ENCODE data around the gene PPP1R12B.
"Not testable (repeated sequence)": the region's sequence is repeated elsewhere in the genome, so short reads cannot be mapped to it uniquely, and the experiment has no call there.

Gene PPP1R12B

DNA sequence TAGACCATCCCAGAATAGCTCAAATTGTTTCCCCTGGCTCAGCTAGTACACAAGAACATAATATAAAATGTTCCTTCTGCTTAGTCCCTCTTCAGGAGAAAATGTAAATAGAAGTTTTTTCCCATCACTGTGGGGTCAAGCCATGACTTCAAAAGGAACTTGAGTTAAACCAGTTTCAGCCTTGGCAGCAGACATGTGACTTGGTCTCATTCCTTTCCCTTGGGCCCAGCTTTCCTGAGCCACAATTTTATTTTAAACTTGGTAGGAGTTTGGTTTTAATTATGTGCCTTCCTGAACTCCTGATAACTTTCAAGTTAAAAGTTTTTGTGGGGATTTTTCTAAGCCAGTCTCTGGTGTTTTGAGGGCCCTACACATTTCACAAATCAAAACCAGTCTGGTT lies 204.1 kb downstream of the PPP1R12B start:
- H3K4me3 Mint-ChIP-seq, H3K9me3 Mint-ChIP-seq, ATAC-seq, H3K36me3 Mint-ChIP-seq, H3K27me3 Mint-ChIP-seq: not testable (repeated sequence)
- H3K27ac Mint-ChIP-seq, result peak overlapping the region; percentile 56
- peaks cover 16% of the 10 kb centered on the region for H3K4me1 Mint-ChIP-seq

DNA sequence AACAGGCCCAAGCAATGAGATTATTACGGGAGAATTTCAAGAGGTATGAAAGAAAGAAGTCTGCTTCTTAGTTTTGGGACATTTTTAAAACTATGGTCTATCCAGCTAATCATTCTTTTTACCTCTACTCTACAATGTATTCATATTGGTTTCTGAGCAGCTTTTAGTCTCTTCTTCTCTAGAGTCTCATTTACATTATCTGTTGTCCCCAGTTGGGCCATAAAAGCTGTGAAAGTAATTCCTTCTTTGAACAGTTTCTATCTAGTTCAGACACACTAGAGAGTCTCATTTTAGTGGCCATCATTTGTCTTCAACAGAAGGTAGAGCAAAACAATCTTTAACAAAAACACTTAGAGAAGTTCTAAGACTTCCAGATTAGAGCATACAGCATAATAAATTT lies 204.6 kb downstream of the PPP1R12B start:
- H3K4me3 Mint-ChIP-seq, H3K9me3 Mint-ChIP-seq, H3K36me3 Mint-ChIP-seq, H3K27me3 Mint-ChIP-seq, ATAC-seq: not testable (repeated sequence)
- Mint-ChIP-seq H3K4me1 (peaks cover 16% of the 10 kb centered on the region), H3K27ac (peak overlapping the region; percentile 56)

DNA sequence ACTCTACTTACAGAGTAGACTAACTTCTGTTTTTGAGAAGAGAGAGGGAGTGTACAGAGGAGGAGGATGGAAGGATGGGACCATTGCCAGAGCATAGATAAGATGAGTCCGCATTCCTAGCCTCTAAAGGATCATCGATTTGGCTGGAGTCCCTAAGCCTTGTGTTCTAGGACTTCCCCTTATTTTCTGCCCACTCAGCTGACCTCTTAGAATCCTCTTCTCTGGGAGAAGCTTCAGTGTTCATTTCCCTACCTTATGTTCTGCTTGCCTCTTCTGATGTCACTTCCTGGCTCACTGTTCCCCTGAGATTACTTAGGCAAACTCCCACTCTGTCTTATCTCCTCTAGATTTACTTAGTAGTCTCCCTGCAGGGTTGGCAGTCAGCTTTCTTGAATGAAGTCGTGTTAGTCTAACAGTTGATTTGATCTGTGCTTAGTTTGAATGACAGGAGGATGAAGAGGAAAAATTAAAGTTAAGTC lies 205.1 kb downstream of the PPP1R12B start:
- H3K27ac Mint-ChIP-seq, result peak overlapping the region; percentile 56
- peak; percentile 95 for ATAC-seq

DNA sequence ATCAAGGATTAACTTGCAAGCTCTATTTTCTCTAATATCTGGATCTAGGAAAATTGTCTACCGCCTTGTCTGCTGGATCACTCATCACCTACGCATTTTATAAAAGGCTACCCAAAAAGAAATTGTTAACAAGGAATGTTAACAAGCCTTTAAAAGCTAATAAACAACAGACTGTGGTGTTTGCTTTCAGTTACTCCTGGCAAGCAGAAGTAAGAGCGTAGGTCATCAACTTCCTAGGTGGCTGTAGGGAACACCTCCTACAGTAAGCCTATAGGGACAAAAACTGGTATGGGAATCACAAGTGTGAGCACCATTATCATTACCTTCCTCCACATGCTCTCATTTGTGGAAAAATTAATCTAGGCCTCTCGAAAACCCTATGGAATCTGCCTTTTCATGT lies 206.1 kb downstream of the PPP1R12B start:
- not testable (repeated sequence) for H3K27me3 Mint-ChIP-seq, ATAC-seq, H3K36me3 Mint-ChIP-seq, H3K27ac Mint-ChIP-seq, H3K9me3 Mint-ChIP-seq, H3K4me3 Mint-ChIP-seq
- peaks cover 16% of the 10 kb centered on the region for H3K4me1 Mint-ChIP-seq

More for the DNA sequence above, 205.1 kb downstream of the PPP1R12B start:
- peaks cover 16% of the 10 kb centered on the region for H3K4me1 Mint-ChIP-seq
- H3K4me3 Mint-ChIP-seq, result peak overlapping the region; percentile 2
- H3K36me3 Mint-ChIP-seq, result peaks cover 4% of the 10 kb centered on the region
- no peaks in the 10 kb centered on the region for H3K27me3 Mint-ChIP-seq
- H3K9me3 Mint-ChIP-seq, result no peaks in the 10 kb centered on the region

DNA sequence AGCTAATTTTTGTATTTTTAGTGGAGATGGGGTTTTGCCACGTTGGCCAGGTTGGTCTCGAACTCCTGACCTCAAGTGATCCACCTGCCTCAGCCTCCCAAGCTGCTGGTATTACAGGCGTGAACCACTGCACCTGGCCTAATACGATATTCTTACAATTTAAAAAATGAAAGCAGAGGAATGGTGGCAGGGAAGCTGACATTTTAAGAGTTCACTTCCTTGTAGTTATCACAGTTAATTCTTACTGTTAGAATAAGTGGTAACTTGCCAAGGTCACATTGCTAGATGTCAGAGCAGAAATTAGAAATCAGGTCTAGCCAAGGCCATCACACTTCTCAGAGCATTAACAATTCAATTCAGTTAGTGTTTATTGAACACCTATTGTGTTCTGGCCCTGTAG lies 207.5 kb downstream of the PPP1R12B start:
- H3K27ac Mint-ChIP-seq, H3K27me3 Mint-ChIP-seq, H3K9me3 Mint-ChIP-seq, H3K36me3 Mint-ChIP-seq, ATAC-seq, H3K4me3 Mint-ChIP-seq: not testable (repeated sequence)
- H3K4me1 Mint-ChIP-seq, result peaks cover 16% of the 10 kb centered on the region

DNA sequence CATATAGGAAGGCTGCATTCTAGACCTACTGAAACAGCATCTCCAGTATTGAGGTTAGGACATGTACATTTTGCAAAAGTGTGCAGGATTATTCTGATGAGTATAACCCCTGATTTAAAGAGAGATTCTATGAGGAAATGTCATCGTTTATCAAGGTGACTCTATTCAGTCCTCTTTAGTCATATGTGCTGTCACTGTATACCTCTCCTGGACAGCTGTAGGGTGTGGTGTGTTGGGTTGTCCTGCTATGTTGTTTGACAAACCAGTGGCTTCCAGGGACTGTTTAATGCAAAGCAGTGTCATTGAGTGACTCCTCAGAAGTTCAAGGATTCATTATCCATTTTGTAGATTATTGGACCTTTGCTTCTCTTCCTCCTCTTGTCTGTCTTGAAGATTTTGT lies 209.2 kb downstream of the PPP1R12B start:
- H3K4me1 Mint-ChIP-seq, result peaks cover 15% of the 10 kb centered on the region
- H3K27ac Mint-ChIP-seq, H3K4me3 Mint-ChIP-seq, H3K27me3 Mint-ChIP-seq, ATAC-seq, H3K36me3 Mint-ChIP-seq, H3K9me3 Mint-ChIP-seq: not testable (repeated sequence)

DNA sequence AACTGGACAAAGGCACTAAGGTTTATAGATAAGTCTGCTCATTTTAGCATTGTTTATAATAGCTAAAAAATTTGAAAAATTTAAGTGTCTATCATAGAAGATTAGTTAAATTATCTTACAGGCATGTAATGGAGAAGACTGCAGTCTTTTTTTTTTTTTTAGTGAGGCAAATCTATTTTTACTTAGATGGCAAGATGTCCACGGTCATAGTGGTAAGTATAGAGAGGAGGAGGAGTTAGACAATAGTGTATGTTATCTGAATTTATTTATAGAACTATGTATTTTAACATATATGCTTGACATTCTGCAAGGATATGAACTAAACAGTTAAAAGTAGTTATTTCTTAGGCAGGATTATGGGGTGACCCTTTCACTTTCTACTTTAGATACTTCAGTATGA lies 212.7 kb downstream of the PPP1R12B start:
- no peaks in the 10 kb centered on the region for H3K9me3 Mint-ChIP-seq
- peaks cover 10% of the 10 kb centered on the region for H3K36me3 Mint-ChIP-seq
- H3K4me3 Mint-ChIP-seq, result no peak overlapping the region
- no peak overlapping the region for H3K27ac Mint-ChIP-seq
- no peaks in the 10 kb centered on the region for H3K27me3 Mint-ChIP-seq
- no peak for ATAC-seq
- H3K4me1 Mint-ChIP-seq, result peaks cover 23% of the 10 kb centered on the region

DNA sequence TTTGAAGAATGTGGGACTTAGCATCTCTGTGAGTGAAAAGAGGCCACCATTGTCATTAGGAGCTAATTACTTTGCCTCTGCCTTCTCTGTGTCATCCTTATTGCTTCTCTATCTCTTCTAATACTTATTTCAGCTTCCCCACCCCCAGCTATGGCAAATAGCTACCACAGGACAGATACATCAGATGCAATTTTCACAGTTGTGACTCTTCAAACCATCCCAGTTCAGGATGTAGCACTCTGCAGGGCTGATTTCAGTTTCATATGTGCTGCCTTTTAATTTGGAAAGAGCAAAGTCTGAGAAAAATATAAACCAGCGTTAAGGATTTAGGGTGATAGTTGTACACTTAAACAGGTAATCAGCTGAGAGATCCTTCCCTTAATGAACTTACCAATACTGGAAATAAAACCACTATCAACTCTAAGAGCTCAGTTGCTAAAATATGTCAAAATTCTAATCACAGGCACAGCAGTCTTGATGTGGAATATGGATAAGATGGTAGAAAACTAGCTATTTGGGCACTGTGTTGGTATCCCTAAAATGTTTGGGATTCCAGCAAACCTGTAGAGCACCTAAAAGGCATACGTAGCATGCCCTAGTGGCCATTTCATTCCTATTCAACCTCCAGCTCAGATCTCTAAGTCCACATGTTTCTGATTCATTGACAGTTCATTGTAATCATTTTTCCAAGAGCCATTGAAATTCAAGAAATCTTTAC lies 213.4 kb downstream of the PPP1R12B start:
- H3K27ac Mint-ChIP-seq, result no peak overlapping the region
- no peak for ATAC-seq
- H3K4me3 Mint-ChIP-seq, result no peak overlapping the region
- H3K36me3 Mint-ChIP-seq, result peaks cover 6% of the 10 kb centered on the region
- no peaks in the 10 kb centered on the region for H3K9me3 Mint-ChIP-seq
- no peaks in the 10 kb centered on the region for H3K27me3 Mint-ChIP-seq
- H3K4me1 Mint-ChIP-seq, result peaks cover 26% of the 10 kb centered on the region

DNA sequence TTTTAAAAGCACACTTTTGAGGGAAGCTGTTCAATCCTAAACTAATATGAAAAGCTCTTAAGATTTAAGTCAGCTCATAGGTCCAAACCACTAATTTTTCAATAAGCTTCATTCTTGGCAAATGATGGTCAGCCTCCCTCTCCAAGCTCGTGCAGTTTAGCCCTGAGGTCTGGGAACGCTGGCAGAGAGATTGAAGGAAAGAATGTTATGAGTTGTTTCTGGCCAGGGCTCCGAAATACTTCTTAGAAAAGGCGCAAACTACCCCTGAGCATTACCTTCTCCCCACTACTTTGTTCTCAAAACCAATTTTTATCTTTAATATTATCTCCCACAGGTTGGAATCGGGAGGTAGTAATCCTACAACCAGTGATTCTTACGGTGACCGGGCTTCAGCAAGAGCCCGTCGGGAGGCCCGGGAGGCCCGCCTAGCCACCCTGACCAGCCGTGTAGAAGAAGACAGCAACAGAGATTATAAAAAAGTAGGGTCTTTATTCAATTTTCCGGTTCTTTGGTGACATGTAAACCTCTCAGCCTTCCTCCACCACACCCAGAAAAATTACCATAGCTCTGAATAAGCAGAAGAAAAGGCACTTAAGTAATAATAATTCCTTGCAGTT lies 214.1 kb downstream of the PPP1R12B start:
- no peaks in the 10 kb centered on the region for H3K27me3 Mint-ChIP-seq
- H3K4me1 Mint-ChIP-seq, result peaks cover 32% of the 10 kb centered on the region
- H3K27ac Mint-ChIP-seq, result no peak overlapping the region
- ATAC-seq, result no peak
- H3K9me3 Mint-ChIP-seq, result no peaks in the 10 kb centered on the region
- peaks cover 7% of the 10 kb centered on the region for H3K36me3 Mint-ChIP-seq
- no peak overlapping the region for H3K4me3 Mint-ChIP-seq

DNA sequence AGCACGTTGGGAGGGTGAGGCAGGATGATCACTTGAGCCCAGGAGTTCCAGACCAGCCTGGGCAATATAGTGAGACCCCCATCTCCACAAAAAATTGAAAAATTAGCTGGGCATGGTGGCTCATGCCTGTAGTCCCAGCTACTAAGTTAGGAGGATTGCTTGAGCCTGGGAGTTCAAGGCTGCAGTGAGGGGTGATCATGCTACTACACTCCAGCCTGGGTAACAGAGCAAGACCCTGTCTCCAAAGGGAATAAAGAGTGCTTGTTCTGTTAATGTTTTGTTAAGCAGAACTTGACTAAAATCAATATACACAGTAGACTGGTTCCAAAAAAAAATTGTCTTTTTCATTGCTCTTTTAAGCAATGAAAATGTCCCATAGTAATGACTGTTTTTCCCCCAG lies 215.3 kb downstream of the PPP1R12B start:
- peaks cover 18% of the 10 kb centered on the region for H3K36me3 Mint-ChIP-seq
- no peak overlapping the region for H3K4me3 Mint-ChIP-seq
- no peak for ATAC-seq
- H3K4me1 Mint-ChIP-seq, result peaks cover 38% of the 10 kb centered on the region
- H3K9me3 Mint-ChIP-seq, result no peaks in the 10 kb centered on the region
- peak overlapping the region; percentile 20 for H3K27ac Mint-ChIP-seq
- no peaks in the 10 kb centered on the region for H3K27me3 Mint-ChIP-seq

DNA sequence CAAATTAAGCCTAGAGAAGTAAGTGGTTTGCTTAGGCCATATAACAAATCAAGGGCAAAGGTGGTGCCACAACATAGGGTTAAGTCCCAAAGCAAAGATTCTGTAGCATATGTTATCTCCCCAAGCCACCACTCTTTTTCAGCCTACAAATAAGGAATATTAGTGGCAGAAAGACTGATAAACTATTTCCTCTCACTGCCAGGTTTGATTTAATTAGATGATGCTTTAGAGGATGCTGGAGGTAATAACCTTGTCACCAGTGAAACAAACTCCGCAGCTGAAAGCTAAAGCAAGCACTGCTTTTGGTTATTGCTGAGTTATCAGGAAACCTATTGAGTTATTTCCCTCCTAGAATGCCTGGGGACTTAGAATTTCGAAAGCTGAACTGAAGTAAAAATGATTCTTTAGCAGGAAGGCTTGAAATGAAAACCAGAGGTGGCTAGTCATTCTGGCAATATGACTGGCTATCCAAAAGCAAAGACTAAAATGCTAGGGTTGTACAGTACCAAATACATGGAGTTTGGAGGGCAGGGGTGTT lies 216.5 kb downstream of the PPP1R12B start:
- Mint-ChIP-seq H3K4me1 (peaks cover 38% of the 10 kb centered on the region), H3K9me3 (no peaks in the 10 kb centered on the region), H3K36me3 (peaks cover 18% of the 10 kb centered on the region), H3K4me3 (peak overlapping the region; percentile 9), H3K27me3 (no peaks in the 10 kb centered on the region), H3K27ac (peak overlapping the region; percentile 64)
- ATAC-seq, result no peak

DNA sequence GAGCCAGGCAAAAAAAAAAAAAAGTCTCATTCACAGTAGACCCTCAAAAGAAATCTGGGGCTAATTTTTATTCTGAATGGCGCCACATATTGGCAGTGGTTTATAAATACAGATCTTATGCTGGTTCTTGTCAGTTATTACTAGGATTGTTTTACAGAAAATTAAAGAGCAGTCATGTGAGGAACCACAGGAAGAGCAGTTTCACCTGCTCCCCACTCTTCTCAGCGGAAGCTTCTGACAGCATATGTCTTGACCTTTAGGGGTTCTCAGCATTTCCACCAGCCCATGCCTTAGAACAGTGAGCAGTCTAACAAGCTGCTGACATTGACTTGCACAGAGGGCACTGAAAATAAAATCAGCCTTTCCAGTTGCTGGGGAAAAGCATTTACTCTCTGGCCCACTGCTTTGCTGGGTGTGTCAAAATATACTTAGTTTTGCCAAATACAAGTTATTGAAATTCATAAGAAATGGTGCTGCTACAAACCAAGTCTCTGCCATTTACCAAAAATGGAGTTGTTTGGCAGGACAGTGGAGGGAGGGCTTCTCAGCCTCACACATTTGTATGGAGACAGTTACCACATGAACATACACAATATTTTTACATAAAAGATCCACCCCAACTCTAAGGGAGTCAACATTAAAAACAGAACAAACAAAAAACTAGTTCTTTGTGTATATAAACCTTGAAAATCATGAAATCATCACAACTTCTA lies 217.5 kb downstream of the PPP1R12B start:
- H3K4me3 Mint-ChIP-seq, result no peak overlapping the region
- peaks cover 38% of the 10 kb centered on the region for H3K4me1 Mint-ChIP-seq
- H3K36me3 Mint-ChIP-seq, result peaks cover 18% of the 10 kb centered on the region
- peak; percentile 99 for ATAC-seq
- H3K27ac Mint-ChIP-seq, result peak overlapping the region; percentile 64
- no peaks in the 10 kb centered on the region for H3K27me3 Mint-ChIP-seq
- H3K9me3 Mint-ChIP-seq, result no peaks in the 10 kb centered on the region

DNA sequence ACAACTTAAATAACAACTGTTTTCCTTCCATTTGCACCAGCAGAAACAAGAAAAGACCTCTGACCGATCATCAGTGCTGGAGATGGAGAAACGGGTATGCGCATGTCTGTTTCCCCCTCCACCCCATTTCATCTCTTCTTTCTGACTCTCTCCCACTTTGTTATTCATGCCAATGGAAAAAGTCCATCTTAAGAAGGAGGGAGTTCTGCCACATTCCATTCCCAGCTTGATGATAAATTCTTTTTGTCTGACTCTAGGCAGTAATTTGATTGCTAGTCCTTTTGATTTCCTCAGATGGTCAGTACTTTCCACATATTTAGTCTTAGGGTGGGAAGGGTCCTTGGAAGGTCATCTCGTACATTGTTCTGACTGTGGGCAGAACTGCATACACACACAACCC lies 219.2 kb downstream of the PPP1R12B start:
- Mint-ChIP-seq H3K27me3 (no peaks in the 10 kb centered on the region), H3K4me3 (no peak overlapping the region), H3K36me3 (peaks cover 21% of the 10 kb centered on the region), H3K27ac (peak overlapping the region; percentile 71), H3K4me1 (peaks cover 38% of the 10 kb centered on the region), H3K9me3 (no peaks in the 10 kb centered on the region)
- no peak for ATAC-seq

DNA sequence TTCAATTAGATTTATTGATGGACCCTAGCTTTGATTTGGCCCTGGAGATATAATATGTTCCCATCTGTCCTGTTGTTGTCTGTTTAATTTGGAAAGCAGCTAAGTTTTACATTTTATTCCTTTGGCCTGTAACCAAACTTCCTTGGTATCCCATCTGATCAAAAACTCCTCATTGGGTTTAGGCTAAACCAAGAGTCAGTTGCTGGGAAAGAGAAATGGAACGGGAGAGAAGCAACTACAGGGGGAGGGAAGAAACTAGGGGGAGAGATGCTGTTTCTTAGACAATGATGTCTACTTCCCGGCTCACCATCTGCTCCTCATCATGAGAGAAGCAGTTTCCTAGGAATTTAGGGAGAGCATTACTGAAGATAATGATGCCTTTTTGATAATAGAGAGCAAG lies 219.9 kb downstream of the PPP1R12B start:
- no peak overlapping the region for H3K27ac Mint-ChIP-seq
- H3K27me3 Mint-ChIP-seq, result no peaks in the 10 kb centered on the region
- peaks cover 38% of the 10 kb centered on the region for H3K4me1 Mint-ChIP-seq
- H3K9me3 Mint-ChIP-seq, result no peaks in the 10 kb centered on the region
- peaks cover 22% of the 10 kb centered on the region for H3K36me3 Mint-ChIP-seq
- ATAC-seq, result no peak
- no peak overlapping the region for H3K4me3 Mint-ChIP-seq

DNA sequence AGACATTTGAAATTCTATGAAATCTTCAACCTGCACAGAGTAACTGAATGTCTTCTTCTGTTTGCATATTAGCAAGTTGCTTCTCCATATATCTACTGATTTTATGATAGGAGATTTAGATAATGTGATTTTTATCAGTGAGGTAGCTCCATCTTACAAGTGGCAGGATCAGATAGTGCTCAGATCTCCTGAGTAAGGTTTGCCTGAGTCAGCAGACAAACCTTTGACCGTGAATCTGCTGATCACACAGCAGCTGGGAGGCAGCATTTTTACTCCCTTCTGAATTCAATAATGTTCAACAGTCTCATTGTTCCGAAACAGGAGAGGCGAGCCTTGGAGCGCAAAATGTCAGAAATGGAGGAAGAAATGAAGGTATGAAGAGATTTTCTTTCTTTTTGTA lies 220.3 kb downstream of the PPP1R12B start:
- ATAC-seq, result no peak
- Mint-ChIP-seq H3K27ac (no peak overlapping the region), H3K4me3 (no peak overlapping the region), H3K4me1 (peaks cover 38% of the 10 kb centered on the region), H3K27me3 (no peaks in the 10 kb centered on the region), H3K36me3 (peaks cover 24% of the 10 kb centered on the region), H3K9me3 (no peaks in the 10 kb centered on the region)

Measured in stimulated activated memory B cell treated with anti-CD40 and anti-IgM and Interleukin-4, amounts not matched to agents 10 μg/mL and 1 μg/mL and 100 μg/mL, for 72 hours (primary cell).